Measurements from ENCODE around the gene CTNNA3. TPM values are rescaled to one million over a fixed set of nuclear protein-coding genes. Genes with fewer than 3 reads are reported as not detected.

The CTNNA3 gene
- total RNA-seq, 4 donors from 2014 or later: 1.2 to 7.1 (median 1.3) TPM

DNA sequence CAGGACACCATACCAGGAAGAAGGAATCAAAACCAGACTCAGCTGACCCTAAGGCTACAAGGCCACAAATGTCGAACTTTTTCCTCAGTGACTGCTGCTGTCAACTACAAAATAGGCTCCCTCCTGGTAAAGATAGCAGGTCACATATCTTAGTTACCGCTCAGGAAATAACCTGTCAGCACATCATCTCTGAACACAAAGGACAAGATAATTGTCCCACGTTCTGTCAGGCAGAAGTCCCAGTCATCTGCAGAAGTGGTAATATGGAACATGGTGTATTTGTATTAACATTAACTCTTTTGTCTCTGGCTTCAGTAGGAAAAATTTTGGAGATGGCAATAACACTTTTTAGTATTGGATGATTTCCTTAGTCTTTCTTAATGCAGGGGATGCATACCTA lies 1400.4 kb downstream of the CTNNA3 start:
- ATAC-seq (ENCODE audit: low FRiP score) (no peak), DNase-seq (ENCODE audit: low spot score) (no peak)
- TF ChIP-seq, protein P1, sequence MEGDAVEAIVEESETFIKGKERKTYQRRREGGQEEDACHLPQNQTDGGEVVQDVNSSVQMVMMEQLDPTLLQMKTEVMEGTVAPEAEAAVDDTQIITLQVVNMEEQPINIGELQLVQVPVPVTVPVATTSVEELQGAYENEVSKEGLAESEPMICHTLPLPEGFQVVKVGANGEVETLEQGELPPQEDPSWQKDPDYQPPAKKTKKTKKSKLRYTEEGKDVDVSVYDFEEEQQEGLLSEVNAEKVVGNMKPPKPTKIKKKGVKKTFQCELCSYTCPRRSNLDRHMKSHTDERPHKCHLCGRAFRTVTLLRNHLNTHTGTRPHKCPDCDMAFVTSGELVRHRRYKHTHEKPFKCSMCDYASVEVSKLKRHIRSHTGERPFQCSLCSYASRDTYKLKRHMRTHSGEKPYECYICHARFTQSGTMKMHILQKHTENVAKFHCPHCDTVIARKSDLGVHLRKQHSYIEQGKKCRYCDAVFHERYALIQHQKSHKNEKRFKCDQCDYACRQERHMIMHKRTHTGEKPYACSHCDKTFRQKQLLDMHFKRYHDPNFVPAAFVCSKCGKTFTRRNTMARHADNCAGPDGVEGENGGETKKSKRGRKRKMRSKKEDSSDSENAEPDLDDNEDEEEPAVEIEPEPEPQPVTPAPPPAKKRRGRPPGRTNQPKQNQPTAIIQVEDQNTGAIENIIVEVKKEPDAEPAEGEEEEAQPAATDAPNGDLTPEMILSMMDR (IDR thresholded peaks at IDR 0.05): no peak

DNA sequence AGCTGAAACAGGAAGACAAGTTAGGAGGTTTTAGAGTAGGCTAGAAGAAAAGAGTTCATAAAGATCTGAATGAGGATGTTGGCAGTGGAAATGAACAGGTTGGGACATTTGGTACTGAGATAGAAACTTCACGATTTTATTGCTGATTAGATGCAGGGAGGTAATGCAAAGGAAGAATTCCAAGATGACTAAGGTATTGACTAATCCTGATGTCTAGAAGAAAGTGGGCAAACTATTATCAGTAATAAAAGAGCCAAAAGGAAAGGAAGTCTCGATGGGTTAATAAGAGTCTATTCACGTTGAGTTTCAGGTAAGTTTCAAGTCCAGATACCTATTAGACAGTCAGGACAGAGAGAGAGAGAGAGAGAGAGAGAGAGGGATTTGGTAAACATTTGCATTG lies 1401.5 kb downstream of the CTNNA3 start:
- TF ChIP-seq, protein P1 (IDR thresholded peaks at IDR 0.05): no peak
- no peak for ATAC-seq (ENCODE audit: low FRiP score)
- no peak for DNase-seq (ENCODE audit: low spot score)

DNA sequence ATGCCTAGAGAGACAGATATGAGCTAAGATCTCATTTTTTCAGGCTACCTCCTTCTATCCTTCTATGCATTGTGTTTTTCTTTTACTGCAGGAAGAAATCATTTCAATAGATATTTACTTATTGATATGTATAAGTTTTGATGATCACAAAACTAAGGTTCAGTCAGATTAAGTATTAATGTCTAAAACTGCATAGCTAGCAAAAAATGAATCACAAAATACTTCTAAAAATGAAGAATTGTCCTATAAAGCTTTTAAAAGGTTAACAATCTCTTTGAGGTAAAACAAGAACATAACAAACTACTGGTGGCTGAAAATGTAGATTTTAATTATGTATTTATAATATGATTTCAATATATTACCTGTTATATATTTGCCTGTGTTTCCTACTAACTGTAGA lies 1403.1 kb downstream of the CTNNA3 start:
- ATAC-seq (ENCODE audit: low FRiP score) (no peak), DNase-seq (ENCODE audit: low spot score) (no peak)
- TF ChIP-seq, protein P1 (IDR thresholded peaks at IDR 0.05): no peak

DNA sequence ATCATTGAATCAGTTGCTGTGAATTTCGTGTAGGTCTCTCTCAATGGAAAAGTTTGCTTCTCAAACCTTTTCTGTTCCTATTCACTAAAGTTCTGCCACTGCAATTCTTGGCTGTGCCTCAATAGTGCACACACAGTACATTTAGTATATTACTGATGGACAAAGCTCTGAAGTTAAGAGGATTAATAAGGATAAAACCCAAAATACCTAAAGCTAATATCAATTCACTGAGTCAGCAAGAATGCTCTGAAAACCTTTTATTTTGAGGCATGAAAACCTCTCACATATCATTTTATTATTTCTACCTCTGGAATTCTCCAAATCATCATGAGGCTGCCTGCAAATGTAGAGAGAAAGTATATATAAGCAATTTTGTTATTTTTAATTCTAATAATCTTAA lies 1403.5 kb downstream of the CTNNA3 start:
- no peak for DNase-seq (ENCODE audit: low spot score)
- ATAC-seq (ENCODE audit: low FRiP score): no peak
- TF ChIP-seq, protein P1 (IDR thresholded peaks at IDR 0.05): no peak

DNA sequence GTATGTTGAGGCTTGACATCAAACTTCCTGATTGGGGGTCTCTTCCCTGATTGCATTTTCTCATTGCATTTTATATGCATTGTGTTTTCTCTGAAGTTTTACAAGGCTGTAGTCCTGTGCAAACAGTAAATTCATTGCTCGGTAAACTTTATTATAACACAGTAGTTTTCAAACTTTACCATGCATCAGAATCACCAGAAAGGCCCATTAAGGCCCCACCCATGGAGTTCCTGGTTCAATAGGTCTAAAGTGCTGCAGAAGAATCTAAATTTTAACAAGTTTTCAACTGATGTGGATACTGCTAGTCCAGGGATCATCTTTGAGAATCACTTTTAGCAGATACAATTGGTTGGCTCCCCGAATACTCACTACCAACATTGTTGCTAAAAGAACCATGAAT lies 1404.9 kb downstream of the CTNNA3 start:
- no peak for DNase-seq (ENCODE audit: low spot score)
- ATAC-seq (ENCODE audit: low FRiP score): no peak
- TF ChIP-seq, protein P1 (IDR thresholded peaks at IDR 0.05): no peak

DNA sequence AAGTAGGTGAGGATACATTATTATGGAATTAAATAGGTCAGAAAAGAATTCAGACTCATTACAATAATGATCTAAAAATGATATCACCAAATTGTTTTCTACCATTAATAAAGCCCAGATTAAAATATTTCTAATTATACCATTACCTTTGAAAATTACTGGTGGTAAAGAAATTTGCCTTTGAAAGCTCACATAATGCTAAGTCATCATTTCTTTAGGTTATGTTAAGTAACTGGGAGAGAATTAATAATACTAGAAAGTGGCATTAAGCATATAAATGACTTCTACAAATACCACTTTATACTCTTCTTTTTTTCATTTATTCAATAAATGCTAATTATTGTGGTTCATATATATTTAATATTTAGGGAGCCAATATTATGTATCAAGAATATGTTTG lies 1411.4 kb downstream of the CTNNA3 start:
- TF ChIP-seq, protein P1 (IDR thresholded peaks at IDR 0.05): no peak
- no peak for DNase-seq (ENCODE audit: low spot score)

DNA sequence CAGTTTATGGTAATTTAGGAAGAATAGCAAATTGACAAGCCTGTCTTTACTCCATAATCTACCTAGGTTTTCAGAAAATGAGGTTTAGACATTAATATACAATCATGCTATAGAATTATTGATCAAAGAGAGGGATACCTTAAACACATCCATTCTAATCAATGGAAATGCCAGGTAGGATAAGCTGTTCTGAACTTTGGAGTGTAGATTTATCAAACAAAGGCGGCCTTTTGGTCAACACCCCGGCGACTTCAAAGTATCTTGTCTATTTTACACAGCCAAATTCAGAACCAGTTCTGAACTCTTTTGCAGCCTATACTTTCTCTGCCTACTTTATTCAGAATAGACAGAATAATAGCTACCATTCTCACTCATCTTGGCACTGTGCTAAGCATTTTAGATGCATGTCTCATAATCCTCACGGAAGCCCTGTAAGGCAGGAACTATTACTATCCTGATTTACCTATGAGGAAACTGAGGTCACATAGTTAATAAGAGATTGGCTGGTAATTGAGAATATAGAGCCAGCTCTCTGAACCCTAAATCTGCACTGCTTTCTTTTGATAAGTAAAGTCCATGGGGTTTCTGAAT lies 1412.0 kb downstream of the CTNNA3 start:
- no peak for ATAC-seq (ENCODE audit: low FRiP score)
- TF ChIP-seq, protein P1 (IDR thresholded peaks at IDR 0.05): no peak
- DNase-seq (ENCODE audit: low spot score): no peak

More for the DNA sequence above, 1411.4 kb downstream of the CTNNA3 start:
- no peak for ATAC-seq (ENCODE audit: low FRiP score)

Measured in omental fat pad (tissue), 4 donors.